H1 (cell line): ENCODE measurements around the gene MPV17. TPM values are rescaled to one million over a fixed set of nuclear protein-coding genes. Genes with fewer than 3 reads are reported as not detected.

Source experiments
- ASH2L ChIP-seq: fragments of 200-600, 300-600 bp; sonication (generic); IDR thresholded peaks from one replicate; pipeline ENCODE4 v1.7.1; 2017; ENCODE audit warnings: low read length
- BACH1 ChIP-seq: IDR thresholded peaks from 2 replicates; pipeline ENCODE4 v1.6.1; 2012; ENCODE audit warnings: low read length, improper control_type of control experiment
- BRCA1 ChIP-seq: IDR thresholded peaks from 2 replicates; pipeline ENCODE4 v1.6.1; 2012; ENCODE audit warnings: low read depth, low read length, improper control_type of control experiment
- FOSL1 ChIP-seq: IDR thresholded peaks from 2 replicates; pipeline ENCODE4 v1.6.1; 2011; ENCODE audit warnings: mild to moderate bottlenecking, low read depth, low read length, moderate library complexity; ENCODE audit not compliant: insufficient read depth
- GTF2F1 ChIP-seq: IDR thresholded peaks from 2 replicates; pipeline ENCODE4 v1.6.1; 2012; ENCODE audit warnings: low read depth, low read length, improper control_type of control experiment, borderline replicate concordance
- HDAC2 ChIP-seq, 2 experiments: fragments of 300-600 bp in 1 of 2; sonication (generic) in 1 of 2; IDR thresholded peaks; 2 replicates each; pipeline ENCODE4 v1.6.1; 2011 to 2012; ENCODE audit warnings: low read depth in 2 of 2, low read length in 2 of 2, mild to moderate bottlenecking in 2 of 2, moderate library complexity in 2 of 2, borderline replicate concordance in 1 of 2, inconsistent platforms in 1 of 2
- JUND ChIP-seq: IDR thresholded peaks from 2 replicates; pipeline ENCODE4 v1.6.1; 2011; ENCODE audit warnings: mild to moderate bottlenecking, improper control_type of control experiment, low read length
- MAFK ChIP-seq: IDR thresholded peaks from 2 replicates; pipeline ENCODE4 v1.6.1; 2012; ENCODE audit warnings: low read depth, mild to moderate bottlenecking, improper control_type of control experiment, low read length
- RBBP5 ChIP-seq: IDR thresholded peaks from 2 replicates; pipeline ENCODE4 v1.7.1; 2012; ENCODE audit warnings: low read depth, mild to moderate bottlenecking, inconsistent platforms, low read length, moderate library complexity, borderline replicate concordance
- SAP30 ChIP-seq: fragments of 300-600 bp; sonication (generic); IDR thresholded peaks from 2 replicates; pipeline ENCODE4 v1.7.1; 2012; ENCODE audit warnings: low read length, moderate library complexity, mild to moderate bottlenecking, inconsistent platforms; ENCODE audit not compliant: insufficient read depth, insufficient replicate concordance
- SIX5 ChIP-seq: IDR thresholded peaks from 2 replicates; pipeline ENCODE4 v1.6.1; 2011; ENCODE audit warnings: mild to moderate bottlenecking, low read depth, low read length
- SP2 ChIP-seq: IDR thresholded peaks from 2 replicates; pipeline ENCODE4 v1.6.1; 2012; ENCODE audit warnings: mild to moderate bottlenecking, low read length, inconsistent platforms
- SP4 ChIP-seq: IDR thresholded peaks from 2 replicates; pipeline ENCODE4 v1.6.1; 2012; ENCODE audit warnings: low read length, inconsistent platforms
- SRF ChIP-seq: IDR thresholded peaks from 2 replicates; pipeline ENCODE4 v1.6.1; 2011; ENCODE audit warnings: mild to moderate bottlenecking, low read depth, low read length, moderate library complexity
- SUZ12 ChIP-seq: fragments of 200-600 bp; sonication (generic); IDR thresholded peaks from 2 replicates; pipeline ENCODE4 v1.6.1; 2012; ENCODE audit warnings: mild to moderate bottlenecking, inconsistent platforms, low read length, moderate library complexity, mixed read lengths
- TCF12 ChIP-seq: IDR thresholded peaks from 2 replicates; pipeline ENCODE4 v1.6.1; 2011; ENCODE audit warnings: low read depth, mild to moderate bottlenecking, low read length
- TEAD4 ChIP-seq: IDR thresholded peaks from 2 replicates; pipeline ENCODE4 v1.6.1; 2012; ENCODE audit warnings: low read depth, low read length, inconsistent platforms, mixed read lengths
- ZNF274 ChIP-seq: IDR thresholded peaks from 2 replicates; pipeline ENCODE4 v1.7.0; 2012; ENCODE audit warnings: low read length, borderline replicate concordance; ENCODE audit errors: extremely low read depth
- polyA plus RNA-seq, 7 experiments: library from polyadenylated mRNA; depleted of rRNA in 3 of 7; stranded (reverse) in 5 of 7; unstranded in 2 of 7; fragments of >200 nt in 5 of 7; fragments of 200-250 nt in 2 of 7; gene quantifications; 1 replicate in 5 of 7; 2 replicates in 1 of 7; 4 replicates in 1 of 7; pipeline versions ENCODE4 v1.2.1 to v1.2.3, GENCODE V29; 2011 to 2013; ENCODE audit warnings: missing spikeins in 2 of 7, mixed read lengths in 2 of 7
- total RNA-seq: library from RNA; stranded (reverse); fragmentation: NEBNext Ultra II Directional; extraction: Animal tissue kit (Norgen Biotek cat#: 25700); gene quantifications from 2 replicates; pipeline ENCODE4 v1.2.1, GENCODE V29; 2021
- TF ChIP-seq, protein P1 (sequence below): IDR thresholded peaks from 2 replicates; pipeline ENCODE4 v1.6.1; 2012; ENCODE audit warnings: low read length, inconsistent platforms
- TF ChIP-seq, protein P2 (sequence below): IDR thresholded peaks from 2 replicates; pipeline ENCODE4 v1.6.1; 2011; ENCODE audit warnings: low read length, improper control_type of control experiment
- TF ChIP-seq, protein P3 (sequence below): IDR thresholded peaks from 2 replicates; pipeline ENCODE4 v1.6.1; 2011; ENCODE audit warnings: low read depth, mild to moderate bottlenecking, low read length; ENCODE audit not compliant: insufficient read depth
- TF ChIP-seq, protein P4 (sequence below): IDR thresholded peaks from 2 replicates; pipeline ENCODE4 v1.6.1; 2012; ENCODE audit warnings: inconsistent platforms

Gene MPV17
- total and polyA plus RNA-seq, 2 of the 8 experiments (the other 6 are each of a cell fraction or from before 2014, with no cell fraction given) = 45.2 to 181 TPM

DNA sequence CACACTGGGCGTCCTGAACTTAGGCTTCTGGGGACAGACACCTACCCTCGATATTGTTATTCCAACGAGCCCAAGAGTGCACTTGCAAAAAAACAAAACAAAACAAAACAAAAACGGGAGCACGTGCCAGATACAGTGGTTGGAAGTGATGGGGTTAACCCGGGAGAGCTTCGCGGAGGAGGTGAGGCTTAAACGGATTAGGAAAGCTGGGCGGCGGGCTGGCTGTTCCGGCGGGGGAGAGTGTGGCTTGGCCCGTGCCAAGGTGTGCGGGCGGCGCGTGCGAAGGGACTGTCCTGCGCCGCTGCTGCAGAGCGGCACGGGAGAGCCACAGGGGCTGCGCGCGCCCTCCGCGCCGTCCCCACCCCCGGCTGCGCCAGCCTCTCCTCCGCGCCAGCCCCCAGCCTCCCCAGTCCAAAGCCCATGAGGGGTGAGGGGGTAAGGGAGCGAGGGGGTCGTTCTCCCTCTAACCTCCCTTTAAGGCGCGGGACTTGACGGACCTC lies 58.6 kb downstream of the MPV17 start (continued):
- no peak for TF ChIP-seq BACH1
- no peak for TF ChIP-seq SIX5
- TF ChIP-seq, protein P1, sequence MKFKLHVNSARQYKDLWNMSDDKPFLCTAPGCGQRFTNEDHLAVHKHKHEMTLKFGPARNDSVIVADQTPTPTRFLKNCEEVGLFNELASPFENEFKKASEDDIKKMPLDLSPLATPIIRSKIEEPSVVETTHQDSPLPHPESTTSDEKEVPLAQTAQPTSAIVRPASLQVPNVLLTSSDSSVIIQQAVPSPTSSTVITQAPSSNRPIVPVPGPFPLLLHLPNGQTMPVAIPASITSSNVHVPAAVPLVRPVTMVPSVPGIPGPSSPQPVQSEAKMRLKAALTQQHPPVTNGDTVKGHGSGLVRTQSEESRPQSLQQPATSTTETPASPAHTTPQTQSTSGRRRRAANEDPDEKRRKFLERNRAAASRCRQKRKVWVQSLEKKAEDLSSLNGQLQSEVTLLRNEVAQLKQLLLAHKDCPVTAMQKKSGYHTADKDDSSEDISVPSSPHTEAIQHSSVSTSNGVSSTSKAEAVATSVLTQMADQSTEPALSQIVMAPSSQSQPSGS = no peak
- TF ChIP-seq SP2 = no peak
- no peak for TF ChIP-seq FOSL1
- no peak for TF ChIP-seq BRCA1
- no peak for TF ChIP-seq MAFK
- TF ChIP-seq, protein P2, sequence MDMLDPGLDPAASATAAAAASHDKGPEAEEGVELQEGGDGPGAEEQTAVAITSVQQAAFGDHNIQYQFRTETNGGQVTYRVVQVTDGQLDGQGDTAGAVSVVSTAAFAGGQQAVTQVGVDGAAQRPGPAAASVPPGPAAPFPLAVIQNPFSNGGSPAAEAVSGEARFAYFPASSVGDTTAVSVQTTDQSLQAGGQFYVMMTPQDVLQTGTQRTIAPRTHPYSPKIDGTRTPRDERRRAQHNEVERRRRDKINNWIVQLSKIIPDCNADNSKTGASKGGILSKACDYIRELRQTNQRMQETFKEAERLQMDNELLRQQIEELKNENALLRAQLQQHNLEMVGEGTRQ = no peak
- TF ChIP-seq SUZ12 = peak; percentile 32; the same call in 1 of the 2 replicates
- TF ChIP-seq SP4 = no peak
- TF ChIP-seq TCF12 = no peak
- TF ChIP-seq, protein P3, sequence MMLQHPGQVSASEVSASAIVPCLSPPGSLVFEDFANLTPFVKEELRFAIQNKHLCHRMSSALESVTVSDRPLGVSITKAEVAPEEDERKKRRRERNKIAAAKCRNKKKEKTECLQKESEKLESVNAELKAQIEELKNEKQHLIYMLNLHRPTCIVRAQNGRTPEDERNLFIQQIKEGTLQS = no peak
- no peak for TF ChIP-seq JUND
- no peak for TF ChIP-seq TEAD4
- TF ChIP-seq SRF = no peak
- TF ChIP-seq GTF2F1 = no peak
- TF ChIP-seq ASH2L = no peak
- TF ChIP-seq, protein P4, sequence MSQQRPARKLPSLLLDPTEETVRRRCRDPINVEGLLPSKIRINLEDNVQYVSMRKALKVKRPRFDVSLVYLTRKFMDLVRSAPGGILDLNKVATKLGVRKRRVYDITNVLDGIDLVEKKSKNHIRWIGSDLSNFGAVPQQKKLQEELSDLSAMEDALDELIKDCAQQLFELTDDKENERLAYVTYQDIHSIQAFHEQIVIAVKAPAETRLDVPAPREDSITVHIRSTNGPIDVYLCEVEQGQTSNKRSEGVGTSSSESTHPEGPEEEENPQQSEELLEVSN = peak; percentile 84
- no peak for TF ChIP-seq ZNF274
- no peak for TF ChIP-seq HDAC2 (IDR thresholded peaks at IDR 0.05; ENCODE audit: borderline replicate concordance in 1 of 2, low read depth in 2 of 2, low read length in 2 of 2)
- no peak for TF ChIP-seq RBBP5
- no peak for TF ChIP-seq SAP30
